HCT116 (cell line): ENCODE measurements around the gene MYL6B.

Source experiments
- POLR2A ChIP-seq: IDR thresholded peaks from 2 replicates; pipeline ENCODE4 v1.7.0; 2011; ENCODE audit warnings: borderline replicate concordance; ENCODE audit not compliant: insufficient read depth, insufficient read length; ENCODE audit errors: extremely low read depth
- POLR2AphosphoS5 ChIP-seq: IDR thresholded peaks from 2 replicates; pipeline ENCODE4 v1.6.1; 2011; ENCODE audit warnings: mild to moderate bottlenecking, low read depth, low read length, moderate library complexity
- SIN3A ChIP-seq: IDR thresholded peaks from 2 replicates; pipeline ENCODE4 v1.6.1; 2012; ENCODE audit warnings: low read depth
- SP1 ChIP-seq: IDR thresholded peaks from 2 replicates; pipeline ENCODE4 v1.6.1; 2012; ENCODE audit warnings: low read depth
- ZNF274 ChIP-seq: fragments of 200-500 bp; sonication (Bioruptor generic); IDR thresholded peaks from 2 replicates; pipeline ENCODE4 v1.6.1; 2014; ENCODE audit warnings: mild to moderate bottlenecking, low read depth, low read length, inconsistent platforms
- TF ChIP-seq, protein P1 (sequence below): IDR thresholded peaks from 2 replicates; pipeline ENCODE4 v1.6.1; 2012
- TF ChIP-seq, protein P2 (sequence below), 3 experiments: fragments of 200-600 bp in 1 of 3; sonication (generic) in 1 of 3; IDR thresholded peaks in 2 of 3; conservative IDR thresholded peaks in 1 of 3; 2 replicates each; pipeline ENCODE4 v1.5.1; 2012 to 2017; ENCODE audit warnings: low read depth in 2 of 3, low read length in 2 of 3, antibody characterized with exemption in 1 of 3, borderline replicate concordance in 1 of 3, control low read depth in 1 of 3, mild to moderate bottlenecking in 1 of 3, mixed read lengths in 1 of 3, mixed run types in 1 of 3, moderate library complexity in 1 of 3; ENCODE audit not compliant: insufficient read depth in 1 of 3

DNA sequence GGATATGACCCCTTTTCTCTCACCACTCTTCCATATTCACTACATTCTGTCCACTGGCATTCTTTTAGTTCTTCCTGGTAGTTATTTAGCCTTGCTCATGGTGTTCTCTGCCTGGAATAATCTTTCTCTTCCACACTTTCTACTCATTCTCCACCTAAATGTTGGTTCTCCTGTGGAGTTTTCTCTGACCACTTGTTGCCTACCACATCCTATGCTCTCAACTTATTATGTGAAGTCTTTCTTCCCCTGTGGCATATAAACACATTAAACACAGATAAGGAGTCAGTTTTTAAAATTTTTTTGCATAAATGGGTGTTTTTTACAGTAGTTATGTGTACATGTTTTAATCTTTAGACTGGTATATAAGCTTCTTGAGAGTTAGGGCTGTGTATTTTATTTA, 40.2 kb downstream of the MYL6B start:
- TF ChIP-seq POLR2A (no peak), POLR2AphosphoS5 (no peak), ZNF274 (no peak), SIN3A (no peak), SP1 (no peak)
- TF ChIP-seq, protein P1, sequence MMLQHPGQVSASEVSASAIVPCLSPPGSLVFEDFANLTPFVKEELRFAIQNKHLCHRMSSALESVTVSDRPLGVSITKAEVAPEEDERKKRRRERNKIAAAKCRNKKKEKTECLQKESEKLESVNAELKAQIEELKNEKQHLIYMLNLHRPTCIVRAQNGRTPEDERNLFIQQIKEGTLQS: no peak
- TF ChIP-seq, protein P2, sequence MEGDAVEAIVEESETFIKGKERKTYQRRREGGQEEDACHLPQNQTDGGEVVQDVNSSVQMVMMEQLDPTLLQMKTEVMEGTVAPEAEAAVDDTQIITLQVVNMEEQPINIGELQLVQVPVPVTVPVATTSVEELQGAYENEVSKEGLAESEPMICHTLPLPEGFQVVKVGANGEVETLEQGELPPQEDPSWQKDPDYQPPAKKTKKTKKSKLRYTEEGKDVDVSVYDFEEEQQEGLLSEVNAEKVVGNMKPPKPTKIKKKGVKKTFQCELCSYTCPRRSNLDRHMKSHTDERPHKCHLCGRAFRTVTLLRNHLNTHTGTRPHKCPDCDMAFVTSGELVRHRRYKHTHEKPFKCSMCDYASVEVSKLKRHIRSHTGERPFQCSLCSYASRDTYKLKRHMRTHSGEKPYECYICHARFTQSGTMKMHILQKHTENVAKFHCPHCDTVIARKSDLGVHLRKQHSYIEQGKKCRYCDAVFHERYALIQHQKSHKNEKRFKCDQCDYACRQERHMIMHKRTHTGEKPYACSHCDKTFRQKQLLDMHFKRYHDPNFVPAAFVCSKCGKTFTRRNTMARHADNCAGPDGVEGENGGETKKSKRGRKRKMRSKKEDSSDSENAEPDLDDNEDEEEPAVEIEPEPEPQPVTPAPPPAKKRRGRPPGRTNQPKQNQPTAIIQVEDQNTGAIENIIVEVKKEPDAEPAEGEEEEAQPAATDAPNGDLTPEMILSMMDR (IDR thresholded peaks at IDR 0.05 in 2 of 3, conservative IDR thresholded peaks at IDR 0.05 in 1 of 3; ENCODE audit: borderline replicate concordance in 1 of 3, insufficient read depth in 1 of 3, low read depth in 2 of 3, low read length in 2 of 3): no peak
